ENCODE data around the gene CRNN. TPM values are rescaled to one million over a fixed set of nuclear protein-coding genes. Genes with fewer than 3 reads are reported as not detected.

The CRNN gene
- total and polyA plus RNA-seq, 4 donors, result 0.22 to 0.31 TPM; not detected in 2

DNA sequence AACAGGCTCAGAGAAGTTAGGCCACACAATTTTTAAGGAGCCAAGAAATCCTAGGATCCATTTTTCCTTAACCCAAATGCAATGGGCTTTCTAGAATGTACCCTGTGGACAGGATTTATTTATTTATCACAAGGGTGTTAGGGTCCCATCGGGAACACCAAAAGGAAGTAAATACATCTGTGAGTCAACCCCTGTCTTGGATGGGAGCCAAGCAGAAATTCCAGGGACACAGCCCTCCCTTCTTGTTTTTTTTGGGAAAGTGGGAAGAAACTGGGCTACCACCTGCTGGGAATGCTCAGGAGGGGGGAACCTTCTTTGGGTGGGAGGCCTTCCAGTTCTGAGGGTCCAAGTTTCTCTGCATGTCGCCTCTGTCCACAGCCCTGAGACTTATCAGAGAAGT is 1.3 kb downstream of the CRNN start:
- ATAC-seq (ENCODE audit: insufficient read depth, low FRiP score) (no peak), DNase-seq (no peak)
- Histone ChIP-seq H3K4me1 (ENCODE audit: control insufficient read depth in 5 of 5, insufficient read depth in 5 of 5, low read length in 5 of 5) (peaks cover 0 to 12% (median 0%) of the 10 kb centered on the region in 5 donors), H3K9ac (ENCODE audit: insufficient read depth in 1 of 2, low read length in 2 of 2) (no peak overlapping the region), H3K27me3 (ENCODE audit: control insufficient read depth in 3 of 3, insufficient read depth in 3 of 3, low read length in 2 of 3) (no peaks in the 10 kb centered on the region), H3K9me3 (ENCODE audit: control insufficient read depth in 4 of 4, insufficient read depth in 3 of 4, low read length in 3 of 4) (no peaks in the 10 kb centered on the region), H3K4me3 (no peak overlapping the region), H3K27ac (ENCODE audit: low read depth in 1 of 2, low read length in 1 of 2) (no peak overlapping the region), H3K36me3 (ENCODE audit: control insufficient read depth in 4 of 4, insufficient read depth in 4 of 4, low read length in 4 of 4) (no peaks in the 10 kb centered on the region)
- TF ChIP-seq, protein P1, sequence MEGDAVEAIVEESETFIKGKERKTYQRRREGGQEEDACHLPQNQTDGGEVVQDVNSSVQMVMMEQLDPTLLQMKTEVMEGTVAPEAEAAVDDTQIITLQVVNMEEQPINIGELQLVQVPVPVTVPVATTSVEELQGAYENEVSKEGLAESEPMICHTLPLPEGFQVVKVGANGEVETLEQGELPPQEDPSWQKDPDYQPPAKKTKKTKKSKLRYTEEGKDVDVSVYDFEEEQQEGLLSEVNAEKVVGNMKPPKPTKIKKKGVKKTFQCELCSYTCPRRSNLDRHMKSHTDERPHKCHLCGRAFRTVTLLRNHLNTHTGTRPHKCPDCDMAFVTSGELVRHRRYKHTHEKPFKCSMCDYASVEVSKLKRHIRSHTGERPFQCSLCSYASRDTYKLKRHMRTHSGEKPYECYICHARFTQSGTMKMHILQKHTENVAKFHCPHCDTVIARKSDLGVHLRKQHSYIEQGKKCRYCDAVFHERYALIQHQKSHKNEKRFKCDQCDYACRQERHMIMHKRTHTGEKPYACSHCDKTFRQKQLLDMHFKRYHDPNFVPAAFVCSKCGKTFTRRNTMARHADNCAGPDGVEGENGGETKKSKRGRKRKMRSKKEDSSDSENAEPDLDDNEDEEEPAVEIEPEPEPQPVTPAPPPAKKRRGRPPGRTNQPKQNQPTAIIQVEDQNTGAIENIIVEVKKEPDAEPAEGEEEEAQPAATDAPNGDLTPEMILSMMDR (IDR thresholded peaks at IDR 0.05; ENCODE audit: control extremely low read depth, extremely low read depth), result no peak
- WGBS, 2 donors, result 65 to 76% methylated on average over 2 of the region's 2 CpGs

DNA sequence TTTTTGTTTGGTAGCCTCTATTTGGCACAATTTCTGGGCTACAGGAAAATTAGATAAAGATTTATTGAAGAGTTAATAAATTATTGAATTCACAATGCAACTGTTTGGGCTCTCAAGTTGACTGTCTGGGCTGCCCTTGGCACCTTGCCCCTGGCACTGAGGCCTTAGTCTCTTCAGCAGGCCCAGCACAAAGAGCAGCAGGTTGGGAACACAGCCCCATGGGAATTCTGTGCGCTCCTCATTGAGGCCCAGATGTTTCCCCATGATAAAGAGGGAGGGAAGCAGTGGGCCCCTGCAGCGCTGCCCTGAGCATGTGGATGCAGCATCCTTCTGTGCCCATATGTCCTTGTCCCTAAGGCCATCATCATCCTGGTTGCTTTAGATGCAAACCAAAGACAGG is 2.9 kb downstream of the CRNN start:
- WGBS, 2 donors, result 55 to 57% methylated on average over 2 of the region's 2 CpGs
- TF ChIP-seq, protein P1 (IDR thresholded peaks at IDR 0.05; ENCODE audit: control extremely low read depth, extremely low read depth), result no peak
- no peak overlapping the region for H3K4me3 ChIP-seq
- no peak overlapping the region for H3K27ac ChIP-seq (ENCODE audit: low read depth in 1 of 2, low read length in 1 of 2)
- ATAC-seq (ENCODE audit: insufficient read depth, low FRiP score) (no peak), DNase-seq (peak in 2 of 3 donors; percentile 20 to 32)
- peaks cover 0 to 12% (median 0%) of the 10 kb centered on the region in 5 donors for H3K4me1 ChIP-seq (ENCODE audit: control insufficient read depth in 5 of 5, insufficient read depth in 5 of 5, low read length in 5 of 5)
- no peaks in the 10 kb centered on the region for H3K27me3 ChIP-seq (ENCODE audit: control insufficient read depth in 3 of 3, insufficient read depth in 3 of 3, low read length in 2 of 3)
- H3K9me3 ChIP-seq (ENCODE audit: control insufficient read depth in 4 of 4, insufficient read depth in 3 of 4, low read length in 3 of 4), result no peaks in the 10 kb centered on the region
- no peaks in the 10 kb centered on the region for H3K36me3 ChIP-seq (ENCODE audit: control insufficient read depth in 4 of 4, insufficient read depth in 4 of 4, low read length in 4 of 4)
- H3K9ac ChIP-seq (ENCODE audit: insufficient read depth in 1 of 2, low read length in 2 of 2), result no peak overlapping the region

- Histone ChIP-seq H3K27me3 (ENCODE audit: control insufficient read depth in 3 of 3, insufficient read depth in 3 of 3, low read length in 2 of 3) (no peaks in the 10 kb centered on the region), H3K36me3 (ENCODE audit: control insufficient read depth in 4 of 4, insufficient read depth in 4 of 4, low read length in 4 of 4) (no peaks in the 10 kb centered on the region), H3K4me1 (ENCODE audit: control insufficient read depth in 5 of 5, insufficient read depth in 5 of 5, low read length in 5 of 5) (peaks cover 0 to 12% (median 0%) of the 10 kb centered on the region in 5 donors), H3K4me3 (no peak overlapping the region), H3K27ac (ENCODE audit: low read depth in 1 of 2, low read length in 1 of 2) (no peak overlapping the region), H3K9me3 (ENCODE audit: control insufficient read depth in 4 of 4, insufficient read depth in 3 of 4, low read length in 3 of 4) (no peaks in the 10 kb centered on the region), H3K9ac (ENCODE audit: insufficient read depth in 1 of 2, low read length in 2 of 2) (no peak overlapping the region)
- 44 to 78% methylated on average over 7 of the region's 7 CpGs for WGBS, 2 donors
- ATAC-seq (ENCODE audit: insufficient read depth, low FRiP score) (peak; percentile 30), DNase-seq (peak; percentile 67 to 76 (median 76))
- TF ChIP-seq, protein P1 (IDR thresholded peaks at IDR 0.05; ENCODE audit: control extremely low read depth, extremely low read depth), result no peak
Measured at GRCh38 chr1:152410599-152410998, 3.5 kb downstream of the CRNN start.

DNA sequence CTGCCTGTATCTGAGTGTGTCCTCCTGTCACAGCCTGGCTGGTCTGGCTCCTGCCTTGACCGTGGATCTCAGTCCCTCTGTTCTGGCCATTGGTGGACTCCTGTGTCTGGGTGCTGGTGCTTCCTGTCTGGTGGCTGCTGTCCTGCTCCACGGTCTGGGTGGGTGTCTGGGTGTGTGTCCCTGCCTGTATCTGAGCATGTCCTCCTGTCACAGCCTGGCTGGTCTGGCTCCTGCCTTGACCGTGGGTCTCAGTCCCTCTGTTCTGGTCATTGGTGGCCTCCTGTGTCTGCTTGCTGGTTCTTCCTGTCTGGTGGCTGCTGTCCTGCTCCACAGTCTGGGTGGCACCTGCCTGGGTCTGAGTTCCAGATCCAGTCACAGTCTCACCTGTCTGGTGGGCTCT is 4.0 kb downstream of the CRNN start:
- TF ChIP-seq, protein P1 (IDR thresholded peaks at IDR 0.05; ENCODE audit: control extremely low read depth, extremely low read depth), result no peak
- Histone ChIP-seq H3K4me1 (ENCODE audit: control insufficient read depth in 5 of 5, insufficient read depth in 5 of 5, low read length in 5 of 5) (peaks cover 0 to 12% (median 0%) of the 10 kb centered on the region in 5 donors), H3K4me3 (no peak overlapping the region), H3K9ac (ENCODE audit: insufficient read depth in 1 of 2, low read length in 2 of 2) (no peak overlapping the region), H3K36me3 (ENCODE audit: control insufficient read depth in 4 of 4, insufficient read depth in 4 of 4, low read length in 4 of 4) (no peaks in the 10 kb centered on the region), H3K9me3 (ENCODE audit: control insufficient read depth in 4 of 4, insufficient read depth in 3 of 4, low read length in 3 of 4) (no peaks in the 10 kb centered on the region), H3K27ac (ENCODE audit: low read depth in 1 of 2, low read length in 1 of 2) (no peak overlapping the region), H3K27me3 (ENCODE audit: control insufficient read depth in 3 of 3, insufficient read depth in 3 of 3, low read length in 2 of 3) (no peaks in the 10 kb centered on the region)
- DNase-seq (no peak), ATAC-seq (ENCODE audit: insufficient read depth, low FRiP score) (no peak)
- 72 to 84% methylated on average over 3 of the region's 3 CpGs for WGBS, 2 donors

Data from lung (tissue), 12 donors.